Cardiac fibroblast (primary cell): ENCODE results near the gene PTCD3.

Experiments
- DNase-seq, 2 donors: peaks; one replicate each; pipeline versions ENCODE4 v3.0.0 to v3.0.0-alpha.2; 2010; ENCODE audit warnings: low read depth in 2 of 2
- H3K4me3 ChIP-seq, 2 donors: replicated peaks in 1 of 2; 1 replicate in 1 of 2; 2 replicates in 1 of 2; pipeline ENCODE4 v1.5.1; 2011; ENCODE audit warnings: low read depth in 2 of 2, low read length in 2 of 2, mild to moderate bottlenecking in 2 of 2, moderate library complexity in 1 of 2
- CTCF ChIP-seq: IDR thresholded peaks from one replicate; pipeline ENCODE4 v1.5.1; 2011; ENCODE audit warnings: low read depth, mild to moderate bottlenecking, low read length, inconsistent platforms

The PTCD3 gene

DNA sequence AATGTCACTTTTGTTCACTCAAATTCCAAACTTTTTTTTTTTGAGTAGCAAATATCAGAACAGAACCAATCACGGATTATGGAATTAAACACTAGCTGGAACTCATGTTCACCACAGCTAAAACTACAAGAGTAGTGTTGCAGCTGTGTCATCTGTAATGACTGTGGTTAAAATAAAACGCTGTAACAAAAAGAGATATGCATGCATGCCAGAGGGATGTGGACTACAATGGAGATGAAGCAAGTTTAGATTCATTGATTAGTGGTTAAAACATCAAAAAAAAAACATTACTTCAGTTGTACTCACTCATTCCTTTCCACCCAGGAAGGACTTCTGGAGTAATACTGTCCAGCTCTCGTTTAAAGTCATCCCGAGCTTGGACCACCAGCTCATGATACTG, 52.3 kb downstream of the PTCD3 start:
- DNase-seq: no peak
- no peak for TF ChIP-seq CTCF
- H3K4me3 ChIP-seq: no peak overlapping the region

DNA sequence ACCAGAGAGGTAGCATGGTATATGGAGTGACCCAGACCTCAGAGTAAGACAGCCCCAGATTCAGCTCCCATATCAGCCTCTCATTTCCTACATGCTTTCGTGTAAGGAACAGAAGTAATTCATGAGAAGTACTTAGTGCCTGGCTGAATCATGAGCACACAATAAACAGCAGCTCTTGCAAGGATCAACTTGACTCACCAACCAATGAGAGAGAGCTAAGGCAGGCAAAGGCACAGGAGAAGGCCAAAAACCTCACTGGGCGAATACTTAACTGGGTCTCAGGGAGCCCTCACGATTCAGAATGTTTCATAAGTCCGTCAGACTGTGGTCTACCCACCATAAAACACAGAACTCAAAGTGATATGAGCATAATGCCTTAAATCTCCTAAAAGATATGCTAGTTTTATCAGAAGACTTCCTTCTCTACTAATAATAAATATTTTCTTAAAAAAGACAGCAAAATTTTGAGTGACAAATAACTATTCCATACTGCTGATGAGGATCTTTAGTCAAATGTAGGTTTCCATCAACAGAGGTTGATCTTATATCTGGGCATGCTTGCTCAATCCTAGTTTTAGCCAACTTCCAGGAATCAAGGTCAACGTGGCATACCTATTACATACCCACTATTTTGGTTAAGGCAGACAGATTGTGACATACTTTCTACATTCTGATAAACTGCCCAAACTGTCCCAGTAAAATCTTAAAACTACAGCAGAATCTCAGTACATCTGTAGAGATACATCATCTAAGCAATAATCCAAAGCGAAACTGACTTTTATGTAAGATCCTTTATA, 54.3 kb downstream of the PTCD3 start:
- TF ChIP-seq CTCF: no peak
- DNase-seq: no peak
- H3K4me3 ChIP-seq: no peak overlapping the region

DNA sequence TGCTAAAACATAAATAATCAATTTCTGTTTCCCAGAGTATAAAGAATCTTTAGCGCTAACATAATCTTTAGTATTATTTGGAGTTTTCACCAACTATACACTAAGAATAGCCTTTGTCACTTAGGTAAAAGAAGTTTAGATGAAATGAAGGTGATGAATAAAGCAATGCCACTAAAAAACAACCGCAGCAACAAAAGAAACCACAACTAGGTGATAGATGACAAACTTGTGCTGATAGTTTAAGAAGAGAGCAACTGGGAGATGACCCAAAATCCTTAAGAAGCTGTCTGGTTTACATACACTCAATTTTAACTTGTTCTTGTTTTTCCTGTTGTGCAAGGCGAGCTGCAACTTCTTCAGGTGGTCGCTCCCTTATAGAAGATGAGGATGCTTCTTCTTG, 64.4 kb downstream of the PTCD3 start:
- TF ChIP-seq CTCF: no peak

DNA sequence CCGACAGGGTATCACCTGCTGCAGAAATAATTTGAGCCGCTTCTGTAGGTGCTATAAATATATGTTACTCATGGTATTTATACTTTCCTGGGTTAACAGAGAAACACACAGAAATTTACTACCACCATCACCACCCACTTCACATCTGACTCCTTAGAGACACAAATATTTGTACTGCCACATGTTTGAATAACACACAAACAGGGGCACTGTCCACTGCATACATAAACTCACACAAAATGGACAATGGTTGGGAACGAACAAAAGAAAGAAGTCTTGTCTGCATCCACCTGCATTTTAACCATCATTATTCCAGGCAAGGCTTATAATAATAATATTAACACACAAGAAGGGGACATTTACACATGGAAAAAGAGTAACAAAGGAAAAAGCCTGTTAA, 65.3 kb downstream of the PTCD3 start:
- no peak overlapping the region for H3K4me3 ChIP-seq
- no peak for TF ChIP-seq CTCF
- no peak for DNase-seq

More for the DNA sequence above, 64.4 kb downstream of the PTCD3 start:
- no peak overlapping the region for H3K4me3 ChIP-seq
- no peak for DNase-seq

DNA sequence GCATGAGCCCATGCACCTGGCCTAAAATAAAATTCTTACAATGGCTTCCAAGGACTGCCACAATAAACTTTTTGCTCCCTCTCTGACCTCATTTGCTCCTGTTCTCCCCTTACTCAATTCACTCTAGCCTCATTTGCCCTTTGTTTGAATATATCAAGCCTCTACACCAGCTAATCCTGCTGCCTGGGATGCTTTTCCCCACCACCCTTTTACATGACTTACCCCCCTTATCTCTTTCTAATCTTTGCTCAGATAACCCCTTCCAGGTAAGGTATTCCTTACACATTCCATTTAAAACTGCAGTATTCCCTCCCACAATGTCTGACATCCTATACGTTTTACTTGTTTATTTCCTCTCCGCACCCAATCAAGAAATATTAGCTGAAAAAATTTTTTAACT, 66.6 kb downstream of the PTCD3 start:
- no peak for TF ChIP-seq CTCF
- DNase-seq: no peak
- no peak overlapping the region for H3K4me3 ChIP-seq

- DNase-seq: no peak
- no peak for TF ChIP-seq CTCF
- no peak overlapping the region for H3K4me3 ChIP-seq
Measured at GRCh38 chr2:86174445-86174844, 68.4 kb downstream of the PTCD3 start.

- TF ChIP-seq CTCF: no peak
Measured at GRCh38 chr2:86175828-86176227, 69.8 kb downstream of the PTCD3 start.

More at GRCh38 chr2:86175828-86176227, 69.8 kb downstream of the PTCD3 start:
- H3K4me3 ChIP-seq: no peak overlapping the region
- DNase-seq: no peak
